LNCAP (cell line): ENCODE data around the gene HIVEP3.

ENCODE experiments used
- CTCF ChIP-seq: fragments of 450-650 bp; IDR thresholded peaks from 2 replicates; pipeline ENCODE4 v1.5.1; 2017; ENCODE audit warnings: mild to moderate bottlenecking

Gene HIVEP3

GRCh38 chr1:41612953-41613352 is 305.8 kb downstream of the HIVEP3 start:
- no peak for TF ChIP-seq CTCF

GRCh38 chr1:41611932-41612450 is 306.7 kb downstream of the HIVEP3 start:
- TF ChIP-seq CTCF: no peak

GRCh38 chr1:41611068-41611931 is 307.4 kb downstream of the HIVEP3 start:
- no peak for TF ChIP-seq CTCF

GRCh38 chr1:41610361-41610760 is 308.4 kb downstream of the HIVEP3 start:
- TF ChIP-seq CTCF: no peak

- TF ChIP-seq CTCF: no peak
These were observed 309.4 kb downstream of the HIVEP3 start for GRCh38 chr1:41609166-41609883.

GRCh38 chr1:41608211-41608610 is 310.5 kb downstream of the HIVEP3 start:
- no peak for TF ChIP-seq CTCF

- TF ChIP-seq CTCF: no peak
These were observed 310.9 kb downstream of the HIVEP3 start for GRCh38 chr1:41607808-41608207.
